Amygdala (tissue), 56 donors: ENCODE measurements around the gene TM9SF3.
"Not testable (repeated sequence)": the region's sequence is repeated elsewhere in the genome, so short reads cannot be mapped to it uniquely, and the experiment has no call there.

ENCODE experiments used
- DNase-seq, 56 donors: peaks; one replicate each; lab custom pipeline; 2025; lab: John Stamatoyannopoulos, UW

Gene TM9SF3

GRCh38 chr10:96606216-96606615, 19.4 kb upstream of the TM9SF3 start:
- DNase-seq = no peak

GRCh38 chr10:96600337-96600736, 13.5 kb upstream of the TM9SF3 start:
- no peak for DNase-seq

- no peak for DNase-seq
Observed at GRCh38 chr10:96598846-96599245, 12.0 kb upstream of the TM9SF3 start.

GRCh38 chr10:96596422-96597407, 9.9 kb upstream of the TM9SF3 start:
- no peak for DNase-seq

GRCh38 chr10:96595741-96596140, 8.9 kb upstream of the TM9SF3 start:
- DNase-seq = no peak

GRCh38 chr10:96591946-96592345, 5.1 kb upstream of the TM9SF3 start:
- no peak for DNase-seq

GRCh38 chr10:96588616-96589419, 2.0 kb upstream of the TM9SF3 start:
- DNase-seq = no peak

- DNase-seq = no peak
Observed at GRCh38 chr10:96588060-96588554, 1.3 kb upstream of the TM9SF3 start.

GRCh38 chr10:96587264-96588059, 650 bp upstream of the TM9SF3 start:
- DNase-seq = peak in 13 of 56 donors; percentile 39 to 76 (median 55)

GRCh38 chr10:96585736-96586418, 935 bp downstream of the TM9SF3 start:
- peak in 2 of 56 donors; percentile 36 to 47 for DNase-seq

- DNase-seq = no peak
Observed at GRCh38 chr10:96584474-96584873, 2.3 kb downstream of the TM9SF3 start.

- no peak for DNase-seq
Observed at GRCh38 chr10:96584035-96584434, 2.8 kb downstream of the TM9SF3 start.

GRCh38 chr10:96579133-96579532, 7.7 kb downstream of the TM9SF3 start:
- no peak for DNase-seq

- no peak for DNase-seq
Observed at GRCh38 chr10:96578633-96579032, 8.2 kb downstream of the TM9SF3 start.

GRCh38 chr10:96578022-96578421, 8.8 kb downstream of the TM9SF3 start:
- no peak for DNase-seq

GRCh38 chr10:96577069-96577468, 9.7 kb downstream of the TM9SF3 start:
- no peak for DNase-seq

- DNase-seq = no peak
Observed at GRCh38 chr10:96576277-96576980, 10.4 kb downstream of the TM9SF3 start.

- DNase-seq = not testable (repeated sequence)
Observed at GRCh38 chr10:96574564-96574963, 12.2 kb downstream of the TM9SF3 start.

GRCh38 chr10:96573036-96573435, 13.8 kb downstream of the TM9SF3 start:
- no peak for DNase-seq
